BLaER1 treated with 17β-estradiol and CSF1 and Interleukin-3, amounts not matched to agents 10 nM and 100 nM (cell line): Measurements from ENCODE around the gene IFT81.
A peak's percentile ranks its signal among the peaks of the same experiment; 100 is the strongest.

ENCODE experiments used
- H3K27ac ChIP-seq, 11 experiments: shearing (Covaris generic); formaldehyde crosslinking; 2 replicates each; pipeline ENCODE4 v1.8.1; 2022
- H3K27me3 ChIP-seq, 11 experiments: shearing (Covaris generic); formaldehyde crosslinking; 2 replicates each; pipeline ENCODE4 v1.8.1; 2022
- H3K36me3 ChIP-seq, 11 experiments: shearing (Covaris generic); formaldehyde crosslinking; 2 replicates each; pipeline ENCODE4 v1.8.1; 2022
- H3K4me1 ChIP-seq, 10 experiments: shearing (Covaris generic); formaldehyde crosslinking; 2 replicates each; pipeline ENCODE4 v1.8.1; 2022
- H3K4me2 ChIP-seq, 11 experiments: shearing (Covaris generic); formaldehyde crosslinking; 2 replicates each; pipeline ENCODE4 v1.8.1; 2022
- H3K4me3 ChIP-seq, 10 experiments: shearing (Covaris generic); formaldehyde crosslinking; 2 replicates each; pipeline ENCODE4 v1.8.1; 2022
- H3K9ac ChIP-seq, 11 experiments: shearing (Covaris generic); formaldehyde crosslinking; 2 replicates each; pipeline ENCODE4 v1.8.1; 2022
- H3K9me3 ChIP-seq, 11 experiments: shearing (Covaris generic); formaldehyde crosslinking; replicated peaks in 1 of 11; 2 replicates each; pipeline ENCODE4 v1.8.1; 2022
- H4K20me1 ChIP-seq, 11 experiments: shearing (Covaris generic); formaldehyde crosslinking; 2 replicates each; pipeline ENCODE4 v1.8.1; 2022
- Cebpa-rat ChIP-seq, 11 experiments: shearing (Covaris generic); IDR thresholded peaks; 2 replicates each; pipeline ENCODE4 v1.8.1; 2022

Gene IFT81

GRCh38 chr12:110235383-110235782 lies 111.2 kb downstream of the IFT81 start:
- H4K20me1 ChIP-seq: no peaks in the 10 kb centered on the region
- no peaks in the 10 kb centered on the region for H3K9me3 ChIP-seq
- no peak for TF ChIP-seq Cebpa-rat (IDR thresholded peaks at IDR 0.05)
- peaks cover 9 to 40% (median 25%) of the 10 kb centered on the region in 10 experiments; a peak in 17 of 20 replicates for H3K4me1 ChIP-seq
- H3K4me2 ChIP-seq: peak overlapping the region in 8 of 11 experiments; percentile 3 to 76 (median 52); a peak in 12 of 22 replicates
- no peak overlapping the region for H3K4me3 ChIP-seq
- H3K9ac ChIP-seq: no peak overlapping the region
- no peaks in the 10 kb centered on the region for H3K36me3 ChIP-seq
- H3K27ac ChIP-seq: peak overlapping the region in 8 of 11 experiments; percentile 3 to 70 (median 58); a peak in 14 of 22 replicates
- H3K27me3 ChIP-seq: no peaks in the 10 kb centered on the region

- no peak overlapping the region for H3K27ac ChIP-seq
- no peak overlapping the region for H3K4me2 ChIP-seq
- no peaks in the 10 kb centered on the region for H4K20me1 ChIP-seq
- H3K9ac ChIP-seq: no peak overlapping the region
- H3K4me1 ChIP-seq: peaks cover 12 to 19% (median 15%) of the 10 kb centered on the region in 10 experiments
- H3K27me3 ChIP-seq: no peaks in the 10 kb centered on the region
- no peak for TF ChIP-seq Cebpa-rat (IDR thresholded peaks at IDR 0.05)
- H3K9me3 ChIP-seq: 0 out of 22 replicates have a peak, but pooled peaks cover 0 to 5% (median 0%) of the 10 kb centered on the region in 11 experiments
- no peaks in the 10 kb centered on the region; a peak in 1 of 22 replicates for H3K36me3 ChIP-seq
- H3K4me3 ChIP-seq: no peak overlapping the region
Measured at GRCh38 chr12:110243227-110243626, 119.1 kb downstream of the IFT81 start.

GRCh38 chr12:110244372-110244771 lies 120.2 kb downstream of the IFT81 start:
- peaks cover 21 to 31% (median 24%) of the 10 kb centered on the region in 10 experiments for H3K4me1 ChIP-seq
- no peak overlapping the region for H3K4me3 ChIP-seq
- no peak for TF ChIP-seq Cebpa-rat (IDR thresholded peaks at IDR 0.05)
- H3K9ac ChIP-seq: no peak overlapping the region
- H4K20me1 ChIP-seq: no peaks in the 10 kb centered on the region
- H3K27ac ChIP-seq: no peak overlapping the region
- no peaks in the 10 kb centered on the region; a peak in 1 of 22 replicates for H3K36me3 ChIP-seq
- H3K27me3 ChIP-seq: no peaks in the 10 kb centered on the region
- H3K9me3 ChIP-seq: 0 out of 22 replicates have a peak, but pooled peaks cover 0 to 5% (median 0%) of the 10 kb centered on the region in 11 experiments
- H3K4me2 ChIP-seq: no peak overlapping the region

- H3K9me3 ChIP-seq: 0 out of 22 replicates have a peak, but pooled peaks cover 0 to 5% (median 0%) of the 10 kb centered on the region in 11 experiments
- peaks cover 25 to 35% (median 28%) of the 10 kb centered on the region in 10 experiments for H3K4me1 ChIP-seq
- no peak overlapping the region for H3K4me3 ChIP-seq
- no peak overlapping the region for H3K27ac ChIP-seq
- no peak for TF ChIP-seq Cebpa-rat (IDR thresholded peaks at IDR 0.05)
- no peaks in the 10 kb centered on the region for H3K27me3 ChIP-seq
- no peaks in the 10 kb centered on the region; a peak in 1 of 22 replicates for H3K36me3 ChIP-seq
- no peaks in the 10 kb centered on the region for H4K20me1 ChIP-seq
- no peak overlapping the region for H3K4me2 ChIP-seq
- no peak overlapping the region for H3K9ac ChIP-seq
Measured at GRCh38 chr12:110244829-110245228, 120.7 kb downstream of the IFT81 start.

GRCh38 chr12:110245369-110245772 lies 121.2 kb downstream of the IFT81 start:
- Histone ChIP-seq H4K20me1 (no peaks in the 10 kb centered on the region), H3K4me1 (peaks cover 26 to 37% (median 31%) of the 10 kb centered on the region in 10 experiments), H3K4me3 (no peak overlapping the region), H3K4me2 (no peak overlapping the region), H3K27me3 (no peaks in the 10 kb centered on the region), H3K27ac (no peak overlapping the region), H3K36me3 (no peaks in the 10 kb centered on the region; a peak in 1 of 22 replicates), H3K9ac (no peak overlapping the region), H3K9me3 (0 out of 22 replicates have a peak, but pooled peaks cover 0 to 5% (median 0%) of the 10 kb centered on the region in 11 experiments)
- no peak for TF ChIP-seq Cebpa-rat (IDR thresholded peaks at IDR 0.05)

- Histone ChIP-seq H3K4me2 (peak overlapping the region; percentile 6 to 77 (median 57)), H3K4me1 (peaks cover 26 to 37% (median 31%) of the 10 kb centered on the region in 10 experiments), H3K9ac (peak overlapping the region in 8 of 11 experiments; percentile 6 to 56 (median 26); a peak in 11 of 22 replicates), H3K27me3 (no peaks in the 10 kb centered on the region), H3K4me3 (no peak overlapping the region), H3K9me3 (0 out of 22 replicates have a peak, but pooled peaks cover 0 to 2% (median 0%) of the 10 kb centered on the region in 11 experiments), H3K27ac (peak overlapping the region in 7 of 11 experiments; percentile 0 to 51 (median 20); a peak in 11 of 22 replicates), H4K20me1 (no peaks in the 10 kb centered on the region), H3K36me3 (no peaks in the 10 kb centered on the region; a peak in 1 of 22 replicates)
- no peak for TF ChIP-seq Cebpa-rat (IDR thresholded peaks at IDR 0.05)
Measured at GRCh38 chr12:110246636-110247339, 122.6 kb downstream of the IFT81 start.

GRCh38 chr12:110247340-110248095 lies 123.4 kb downstream of the IFT81 start:
- H3K4me1 ChIP-seq: peaks cover 26 to 37% (median 31%) of the 10 kb centered on the region in 10 experiments
- TF ChIP-seq Cebpa-rat (IDR thresholded peaks at IDR 0.05): no peak
- H3K36me3 ChIP-seq: no peaks in the 10 kb centered on the region
- peak overlapping the region in 7 of 11 experiments; percentile 0 to 51 (median 20); a peak in 11 of 22 replicates for H3K27ac ChIP-seq
- no peaks in the 10 kb centered on the region for H3K27me3 ChIP-seq
- H4K20me1 ChIP-seq: no peaks in the 10 kb centered on the region
- peak overlapping the region in 8 of 11 experiments; percentile 6 to 56 (median 26); a peak in 13 of 22 replicates for H3K9ac ChIP-seq
- no peaks in the 10 kb centered on the region for H3K9me3 ChIP-seq
- H3K4me3 ChIP-seq: no peak overlapping the region
- H3K4me2 ChIP-seq: peak overlapping the region; percentile 6 to 77 (median 57)

GRCh38 chr12:110248096-110248447 lies 123.9 kb downstream of the IFT81 start:
- no peak overlapping the region for H3K9ac ChIP-seq
- H3K4me3 ChIP-seq: no peak overlapping the region
- no peaks in the 10 kb centered on the region for H4K20me1 ChIP-seq
- no peak for TF ChIP-seq Cebpa-rat (IDR thresholded peaks at IDR 0.05)
- peaks cover 27 to 40% (median 35%) of the 10 kb centered on the region in 10 experiments for H3K4me1 ChIP-seq
- no peak overlapping the region for H3K27ac ChIP-seq
- H3K9me3 ChIP-seq: no peaks in the 10 kb centered on the region
- peak overlapping the region in 4 of 11 experiments; percentile 35 to 65 (median 56); a peak in 5 of 22 replicates for H3K4me2 ChIP-seq
- H3K36me3 ChIP-seq: no peaks in the 10 kb centered on the region
- no peaks in the 10 kb centered on the region for H3K27me3 ChIP-seq

GRCh38 chr12:110249105-110249504 lies 124.9 kb downstream of the IFT81 start:
- peaks cover 30 to 51% (median 46%) of the 10 kb centered on the region in 10 experiments for H3K4me1 ChIP-seq
- H4K20me1 ChIP-seq: no peaks in the 10 kb centered on the region
- no peak overlapping the region for H3K4me3 ChIP-seq
- no peaks in the 10 kb centered on the region for H3K27me3 ChIP-seq
- no peaks in the 10 kb centered on the region for H3K9me3 ChIP-seq
- H3K4me2 ChIP-seq: peak overlapping the region; percentile 35 to 71 (median 47)
- no peak overlapping the region for H3K9ac ChIP-seq
- H3K36me3 ChIP-seq: no peaks in the 10 kb centered on the region
- H3K27ac ChIP-seq: peak overlapping the region in 3 of 11 experiments; percentile 9 to 24 (median 17); a peak in 5 of 22 replicates
- no peak for TF ChIP-seq Cebpa-rat (IDR thresholded peaks at IDR 0.05)
